HEK293T (cell line): Measurements from ENCODE around the gene BPHL.

ENCODE experiments used
- BHLHE40 ChIP-seq: fragments of 450-650 bp; IDR thresholded peaks from 2 replicates; pipeline ENCODE4 v1.6.1; 2016; ENCODE audit warnings: mild to moderate bottlenecking, moderate library complexity, borderline replicate concordance
- CTBP1 ChIP-seq: fragments of 450-650 bp; IDR thresholded peaks from 2 replicates; pipeline ENCODE4 v1.6.1; 2016; ENCODE audit warnings: borderline replicate concordance
- FOXA1 ChIP-seq: fragments of 450-650 bp; IDR thresholded peaks from 2 replicates; pipeline ENCODE4 v1.6.1; 2016; ENCODE audit warnings: mild to moderate bottlenecking
- FOXM1 ChIP-seq: fragments of 450-650 bp; IDR thresholded peaks from 2 replicates; pipeline ENCODE4 v1.6.1; 2017; ENCODE audit warnings: mild to moderate bottlenecking, borderline replicate concordance
- SP1 ChIP-seq: fragments of 450-650 bp; IDR thresholded peaks from 2 replicates; pipeline ENCODE4 v1.6.1; 2017
- TARDBP ChIP-seq: fragments of 450-650 bp; IDR thresholded peaks from 2 replicates; pipeline ENCODE4 v1.6.1; 2016
- TF ChIP-seq, protein P1 (sequence below): fragments of 450-650 bp; IDR thresholded peaks from 2 replicates; pipeline ENCODE4 v1.6.1; 2016

- TF ChIP-seq, protein P1, sequence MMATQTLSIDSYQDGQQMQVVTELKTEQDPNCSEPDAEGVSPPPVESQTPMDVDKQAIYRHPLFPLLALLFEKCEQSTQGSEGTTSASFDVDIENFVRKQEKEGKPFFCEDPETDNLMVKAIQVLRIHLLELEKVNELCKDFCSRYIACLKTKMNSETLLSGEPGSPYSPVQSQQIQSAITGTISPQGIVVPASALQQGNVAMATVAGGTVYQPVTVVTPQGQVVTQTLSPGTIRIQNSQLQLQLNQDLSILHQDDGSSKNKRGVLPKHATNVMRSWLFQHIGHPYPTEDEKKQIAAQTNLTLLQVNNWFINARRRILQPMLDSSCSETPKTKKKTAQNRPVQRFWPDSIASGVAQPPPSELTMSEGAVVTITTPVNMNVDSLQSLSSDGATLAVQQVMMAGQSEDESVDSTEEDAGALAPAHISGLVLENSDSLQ = no peak
- TF ChIP-seq FOXA1 (no peak), TARDBP (no peak), CTBP1 (no peak), FOXM1 (no peak), SP1 (no peak), BHLHE40 (no peak)
Measured at GRCh38 chr6:3193102-3193849, 74.8 kb downstream of the BPHL start.
